SKM-1 (cell line): ENCODE measurements around the gene ANKRD65.
"Not testable (repeated sequence)": the region's sequence is repeated elsewhere in the genome, so short reads cannot be mapped to it uniquely, and the experiment has no call there.

Source experiments
- DNase-seq: peaks from one replicate; lab custom pipeline; 2025; ENCODE audit not compliant: unreplicated experiment; lab: John Stamatoyannopoulos, UW

Gene ANKRD65

DNA sequence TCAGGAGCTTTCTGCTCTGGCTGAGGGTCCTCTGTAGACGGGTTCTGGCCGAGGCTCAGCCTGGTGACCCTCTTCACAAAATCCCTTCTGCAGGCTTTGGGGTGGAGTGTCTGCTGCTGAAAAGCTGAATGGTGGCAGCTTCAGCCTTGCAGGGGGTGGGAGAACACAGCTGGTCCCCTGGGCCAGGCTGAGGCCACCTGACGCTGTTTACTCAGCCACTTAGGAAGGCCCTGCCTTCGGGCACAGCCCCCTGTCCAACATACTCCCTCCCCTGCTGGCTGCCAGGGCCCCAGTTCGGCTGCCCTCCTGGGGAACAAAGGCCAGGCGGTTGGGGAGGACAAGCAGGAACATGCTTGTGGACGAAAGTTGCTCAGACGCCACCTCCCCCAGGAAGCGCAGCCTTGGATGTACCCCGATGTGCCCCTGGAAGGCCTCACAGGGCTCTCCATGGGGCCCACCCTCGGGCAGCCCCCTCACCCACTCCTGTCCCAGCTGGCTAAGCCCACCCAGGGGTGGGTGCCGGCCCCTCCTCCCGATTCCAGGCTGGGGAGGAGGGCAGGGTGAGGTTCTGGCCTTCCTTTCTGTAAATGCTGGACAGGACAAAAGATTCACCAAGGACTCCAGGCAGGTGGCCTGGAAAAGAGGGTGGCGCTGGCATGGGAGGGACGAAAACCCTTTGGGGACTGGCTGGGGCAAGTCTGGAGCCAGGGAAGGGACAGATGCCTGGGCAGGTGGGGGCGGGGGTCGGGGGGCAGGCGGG lies at the start of gene ANKRD65:
Gene ANKRD65, minus strand, starts transcription at position 130 of the 760 bp plus-strand sequence. CDS start 271 bp downstream, outside the sequence.
- no peak for DNase-seq

DNA sequence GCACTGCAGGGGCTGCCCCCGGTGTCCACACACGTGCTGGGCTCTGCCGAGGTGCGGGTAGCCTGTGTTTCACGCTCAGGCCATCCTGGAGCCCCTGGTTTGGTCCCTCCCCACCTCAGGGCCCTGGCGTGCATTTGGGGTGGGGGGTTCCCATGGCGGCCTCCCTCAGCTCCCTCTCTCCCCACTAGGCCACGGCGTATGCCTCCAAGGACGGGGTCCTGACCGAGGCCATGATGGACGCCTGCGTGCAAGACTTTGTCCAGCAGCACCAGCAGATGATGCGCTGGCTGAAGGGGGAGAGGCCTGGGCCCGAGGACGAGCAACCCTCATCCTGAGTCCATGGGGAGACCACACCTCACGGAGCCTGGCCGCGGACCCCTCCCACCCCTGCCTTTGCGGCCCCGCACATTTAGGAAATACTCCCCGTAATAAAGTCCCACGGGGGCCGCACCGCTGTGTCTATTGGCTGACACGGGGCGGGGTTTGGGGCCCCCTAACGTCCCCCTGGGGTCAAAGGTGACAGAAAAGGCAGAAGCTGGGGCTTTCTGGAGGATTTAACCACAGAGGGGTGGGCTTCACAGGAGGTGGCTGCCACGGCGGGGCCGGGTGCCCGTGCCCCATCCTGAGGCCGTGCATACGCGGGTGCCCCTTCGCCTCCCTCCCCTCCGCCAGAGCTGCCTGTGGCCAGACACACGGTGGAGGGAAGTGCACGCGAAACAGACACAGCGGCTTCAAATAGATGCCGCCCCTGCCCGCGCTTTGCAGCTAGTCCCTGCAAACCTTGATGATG lies 47.3 kb upstream of the ANKRD65 start:
- not testable (repeated sequence) for DNase-seq

DNA sequence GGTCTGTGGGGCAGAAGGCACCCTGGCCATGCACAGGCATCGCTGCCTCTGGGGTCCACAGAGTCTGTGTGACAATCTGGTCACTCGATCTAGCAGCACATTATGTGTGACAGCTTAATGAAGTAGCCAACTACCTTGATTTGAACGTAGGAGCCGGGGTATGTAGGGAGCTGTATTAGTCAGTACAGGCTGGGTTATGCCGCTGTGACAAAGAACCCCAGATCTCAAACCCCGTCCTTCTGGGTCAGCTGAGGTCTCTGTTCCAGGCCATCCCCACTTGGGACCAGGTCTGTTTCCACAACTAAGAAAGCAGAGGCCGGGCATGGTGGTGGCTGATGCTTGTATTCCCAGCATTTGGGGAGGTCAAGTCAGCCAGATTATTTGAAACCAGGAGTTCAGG lies 42.2 kb upstream of the ANKRD65 start:
- DNase-seq = no peak

DNA sequence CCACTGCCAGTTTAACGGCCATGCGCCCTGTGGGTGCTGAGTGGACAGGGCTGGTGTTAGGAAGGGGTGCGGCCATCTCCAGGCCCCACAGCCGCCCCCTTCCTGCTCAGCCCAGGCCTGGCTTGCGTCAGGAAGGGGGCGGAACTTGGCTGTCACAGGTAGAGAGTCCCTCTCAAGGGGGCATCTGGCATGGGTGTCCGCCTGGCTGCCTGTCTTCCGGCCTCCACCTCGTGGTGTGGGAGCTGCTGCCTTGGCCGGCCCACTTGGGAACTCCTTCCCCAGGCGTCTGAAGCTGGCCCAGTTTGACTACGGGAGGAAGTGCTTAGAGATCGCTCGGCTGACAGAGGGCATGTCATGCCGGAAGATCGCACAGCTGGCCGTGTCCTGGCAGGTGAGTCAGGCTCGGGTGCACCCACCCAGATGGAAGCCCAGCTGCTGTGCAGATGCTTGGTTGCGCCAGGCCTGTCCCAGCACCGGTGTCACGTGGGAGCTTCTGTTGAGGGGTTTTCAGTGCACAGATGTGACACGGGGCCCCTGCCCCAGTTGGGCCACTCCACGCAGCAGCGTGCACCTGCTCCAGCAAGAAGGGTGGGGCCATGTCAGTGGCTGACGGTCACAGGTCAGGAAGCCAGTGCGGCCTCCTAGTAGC lies 41.4 kb upstream of the ANKRD65 start:
- no peak for DNase-seq

DNA sequence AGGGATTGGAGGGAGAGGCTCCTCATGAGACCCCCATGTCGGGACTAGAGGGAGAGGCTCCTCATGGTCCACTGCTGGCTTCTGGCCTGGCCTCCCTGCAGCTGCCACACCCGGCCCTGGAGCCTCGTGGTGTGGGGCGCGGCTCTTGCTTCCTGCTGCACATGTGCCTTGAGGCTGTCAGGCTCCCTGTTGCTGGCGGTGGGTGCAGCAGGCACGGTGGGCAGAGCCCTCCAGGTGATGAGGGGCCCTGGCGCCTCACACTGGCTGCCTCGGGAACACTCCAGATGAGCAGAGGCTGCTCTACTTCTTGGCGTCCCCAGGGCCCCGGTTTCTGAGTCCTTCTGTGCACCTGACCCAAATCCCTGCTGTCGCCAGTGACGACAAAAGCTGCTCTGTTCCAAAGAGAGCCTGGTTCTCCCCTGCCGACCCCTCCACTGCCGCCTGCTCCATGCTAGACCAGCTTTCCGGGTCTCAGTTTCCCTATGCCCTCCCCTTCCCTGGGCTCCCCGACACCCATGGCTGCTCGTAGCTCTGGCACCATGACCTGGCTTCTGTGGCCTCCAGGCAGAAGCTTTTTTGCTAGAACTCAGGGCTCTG lies 40.7 kb upstream of the ANKRD65 start:
- no peak for DNase-seq

DNA sequence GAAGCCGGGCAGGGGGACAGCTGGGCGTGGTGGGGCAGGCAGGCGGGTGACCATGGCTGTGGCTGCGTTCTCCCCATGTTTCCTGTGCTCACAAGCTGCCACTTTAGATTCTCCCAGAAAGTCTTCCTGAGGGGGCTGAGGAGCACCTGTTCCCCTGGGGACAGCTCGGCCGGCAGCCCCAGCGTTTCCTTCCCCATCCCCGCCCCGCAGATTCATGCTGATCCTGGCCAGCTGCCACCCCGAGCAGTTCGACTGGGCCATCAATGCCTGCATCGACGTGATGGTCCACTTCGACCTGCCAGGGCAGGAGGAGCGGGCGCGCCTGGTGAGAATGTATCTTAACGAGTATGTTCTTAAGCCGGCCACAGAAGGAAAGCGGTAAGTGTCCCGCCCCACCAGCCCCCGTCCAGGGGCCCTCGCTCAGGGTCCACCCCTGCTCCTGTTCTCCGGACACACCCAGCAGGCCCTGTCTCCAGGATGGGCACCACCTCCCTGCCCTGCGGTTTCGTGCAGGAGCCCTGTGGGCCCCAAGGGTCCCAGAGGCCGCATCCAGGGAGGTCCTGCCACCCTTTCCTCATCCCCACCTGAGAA lies 39.6 kb upstream of the ANKRD65 start:
- DNase-seq = no peak

DNA sequence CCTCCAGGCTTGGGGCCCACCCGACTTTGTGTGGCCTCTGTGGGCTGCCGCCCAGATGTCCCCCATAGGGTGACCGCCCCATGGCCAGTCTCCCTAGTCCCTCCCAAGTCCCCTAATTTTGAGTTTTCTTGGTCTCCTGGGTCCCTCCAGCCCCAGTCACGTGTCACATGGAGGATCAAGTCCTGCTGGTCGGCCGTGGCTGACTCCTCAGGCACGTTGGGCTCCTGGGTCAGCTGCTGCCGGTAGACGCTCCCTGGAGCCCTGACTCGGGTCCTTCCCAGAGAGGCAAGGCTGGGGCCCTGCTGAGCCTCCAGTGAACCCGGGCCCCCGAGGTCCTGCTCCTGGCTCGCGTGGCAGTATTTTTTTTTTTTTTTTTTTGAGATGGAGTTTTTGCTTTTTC lies 38.6 kb upstream of the ANKRD65 start:
- DNase-seq = not testable (repeated sequence)

DNA sequence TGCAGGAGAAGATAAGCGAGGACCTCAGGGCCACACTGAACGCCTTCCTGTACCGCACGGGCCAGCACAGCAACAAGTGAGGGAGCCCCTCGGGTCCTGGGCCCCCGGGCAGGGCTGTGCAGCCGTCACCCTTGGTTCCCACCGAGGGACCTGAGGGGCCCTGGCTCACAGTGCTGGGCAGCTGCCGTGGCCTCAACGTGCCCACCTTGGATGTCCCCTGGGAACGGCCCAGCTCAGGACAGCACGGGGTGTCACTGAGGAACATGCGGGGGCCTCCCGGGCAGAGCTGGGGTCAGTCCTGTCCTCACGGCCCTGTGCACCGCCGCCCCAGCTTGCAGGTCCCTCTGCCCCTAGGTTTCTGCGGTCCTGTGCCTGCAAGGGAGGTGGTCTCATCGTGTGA lies 38.1 kb upstream of the ANKRD65 start:
- DNase-seq = not testable (repeated sequence)

DNA sequence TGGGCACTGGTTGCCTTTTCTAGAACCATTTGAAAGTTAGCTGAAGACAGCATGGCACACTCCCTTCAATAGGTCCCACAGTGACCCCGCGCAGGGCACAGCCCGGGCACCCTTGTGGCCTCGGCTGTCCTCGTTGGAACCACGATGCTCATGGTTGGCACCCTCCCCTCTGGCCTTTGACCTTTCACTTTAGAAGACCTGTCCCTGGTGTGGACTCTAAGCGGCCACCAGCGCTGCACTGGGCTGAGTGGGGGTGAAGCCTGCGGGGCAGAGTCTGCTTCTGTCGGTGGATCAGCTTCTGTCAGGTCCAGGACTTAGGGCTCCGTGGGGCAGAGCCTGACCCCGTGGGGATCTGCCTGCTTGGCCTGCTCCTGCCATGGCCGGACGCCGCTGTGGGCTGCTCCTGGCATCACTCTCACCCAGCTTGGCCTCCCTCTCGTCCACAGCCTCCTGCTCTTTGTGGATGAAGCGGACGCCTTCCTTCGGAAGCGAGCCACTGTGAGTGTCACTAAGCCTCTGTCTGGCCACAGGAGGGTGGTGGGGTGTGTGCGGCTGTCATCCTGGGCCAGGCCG lies 35.7 kb upstream of the ANKRD65 start:
- not testable (repeated sequence) for DNase-seq

DNA sequence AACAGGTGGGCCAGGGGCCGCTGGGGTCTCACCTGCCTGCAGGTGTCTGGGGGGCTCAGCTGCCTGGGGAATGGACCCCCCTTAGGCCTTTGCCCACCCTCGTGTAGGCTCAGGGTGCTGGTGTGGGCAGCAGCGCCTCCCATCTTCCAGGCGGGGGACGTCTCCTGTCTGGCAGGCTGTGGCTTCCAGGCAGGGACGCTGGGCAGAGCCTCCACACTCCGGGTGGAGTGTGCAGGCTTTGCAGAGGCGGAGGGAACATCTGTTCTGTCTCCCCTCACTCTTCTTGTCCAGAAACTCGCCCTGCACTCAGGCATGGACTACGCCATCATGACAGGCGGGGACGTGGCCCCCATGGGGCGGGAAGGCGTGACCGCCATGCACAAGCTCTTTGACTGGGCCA lies 34.9 kb upstream of the ANKRD65 start:
- DNase-seq = not testable (repeated sequence)

DNA sequence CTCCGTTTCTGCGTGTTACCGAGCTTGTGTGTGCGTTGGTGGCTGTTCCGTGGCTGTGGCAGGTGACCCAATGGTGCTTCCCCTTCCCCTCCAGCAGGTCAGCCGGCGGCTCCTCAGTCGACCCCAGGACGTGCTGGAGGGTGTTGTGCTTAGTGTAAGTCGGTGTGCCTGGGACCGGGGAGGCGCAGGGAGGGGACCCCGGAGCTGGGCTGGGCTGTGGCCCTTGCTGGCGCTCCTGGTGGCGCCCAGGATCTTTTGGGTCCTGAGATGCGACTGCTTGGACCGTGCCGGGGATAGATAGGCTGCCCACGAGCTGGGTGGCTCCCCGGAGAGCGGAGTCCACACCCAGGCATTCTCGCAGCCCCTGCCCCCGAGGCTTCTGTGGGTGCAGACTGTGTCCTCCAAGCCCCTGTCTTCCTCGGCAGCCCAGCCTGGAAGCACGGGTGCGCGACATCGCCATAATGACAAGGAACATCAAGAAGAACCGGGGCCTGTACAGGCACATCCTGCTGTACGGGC lies 34.3 kb upstream of the ANKRD65 start:
- DNase-seq = no peak

DNA sequence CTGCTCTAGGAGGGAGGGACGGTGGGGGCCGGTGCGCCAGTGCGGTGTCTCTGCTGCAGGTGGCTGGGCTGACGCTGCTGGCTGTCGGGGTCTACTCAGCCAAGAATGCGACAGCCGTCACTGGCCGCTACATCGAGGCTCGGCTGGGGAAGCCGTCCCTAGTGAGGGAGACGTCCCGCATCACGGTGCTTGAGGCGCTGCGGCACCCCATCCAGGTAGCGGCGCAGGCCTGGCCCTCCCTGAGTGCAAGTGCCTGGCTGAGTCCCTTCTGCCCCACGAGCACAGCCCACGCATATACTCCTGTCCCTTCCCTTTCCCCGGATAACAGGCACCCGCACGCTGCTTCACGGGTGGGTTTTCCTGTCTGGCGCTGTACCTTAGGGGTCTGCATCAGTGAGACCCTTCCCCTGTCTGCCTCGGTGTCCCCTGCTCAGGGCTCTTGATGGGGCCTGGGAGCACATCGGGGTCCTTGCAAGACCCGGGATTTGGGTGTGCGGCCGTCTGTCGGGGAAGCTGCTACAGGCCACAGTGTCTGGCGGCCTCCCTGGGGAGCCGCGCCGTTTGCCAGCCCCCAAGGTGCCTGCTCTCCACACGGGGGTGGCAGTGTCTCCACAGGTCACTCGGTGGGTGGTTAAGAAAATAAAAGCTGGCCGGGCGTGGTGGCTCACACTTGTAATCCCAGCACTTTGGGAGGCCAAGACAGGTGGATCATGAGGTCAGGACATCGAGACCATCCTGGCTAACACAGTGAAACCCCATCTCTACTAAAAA lies 33.4 kb upstream of the ANKRD65 start:
- not testable (repeated sequence) for DNase-seq

DNA sequence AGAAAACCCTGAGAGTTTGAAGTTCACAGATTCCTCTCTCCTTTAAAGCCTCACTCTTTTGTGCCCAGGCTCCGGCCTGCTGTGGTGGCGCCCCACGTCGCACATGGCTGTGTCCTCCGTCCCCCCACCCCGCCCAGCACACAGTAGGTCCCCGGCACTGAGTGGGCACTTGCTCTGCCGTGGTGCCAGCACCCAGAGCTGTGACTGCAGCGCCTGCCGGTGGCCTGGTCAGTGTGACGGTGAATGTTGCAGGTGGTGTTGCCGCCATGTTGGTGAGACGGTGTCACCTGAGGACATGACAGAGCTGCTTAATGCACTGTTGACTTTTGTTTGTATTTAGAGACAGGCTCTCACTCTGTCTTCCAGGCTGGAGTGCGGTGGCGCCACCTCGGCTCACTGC lies 31.8 kb upstream of the ANKRD65 start:
- DNase-seq = no peak

DNA sequence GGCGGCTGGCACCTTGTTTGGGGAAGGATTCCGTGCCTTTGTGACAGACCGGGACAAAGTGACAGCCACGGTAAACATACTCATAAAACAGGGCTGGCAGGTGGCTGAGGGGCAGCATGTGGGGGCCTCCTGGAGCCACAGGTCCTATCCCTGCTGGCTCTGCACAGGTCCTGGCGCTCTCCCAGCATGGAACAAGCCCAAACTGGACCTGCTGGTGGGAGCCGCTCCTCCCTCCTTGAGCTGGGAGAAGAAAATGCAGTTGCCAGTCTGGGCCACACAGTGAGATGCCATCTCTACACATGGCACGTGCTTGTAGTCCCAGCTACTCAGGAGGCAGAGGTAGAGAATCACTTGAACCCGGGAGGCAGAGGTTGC lies 31.3 kb upstream of the ANKRD65 start:
- DNase-seq = not testable (repeated sequence)

DNA sequence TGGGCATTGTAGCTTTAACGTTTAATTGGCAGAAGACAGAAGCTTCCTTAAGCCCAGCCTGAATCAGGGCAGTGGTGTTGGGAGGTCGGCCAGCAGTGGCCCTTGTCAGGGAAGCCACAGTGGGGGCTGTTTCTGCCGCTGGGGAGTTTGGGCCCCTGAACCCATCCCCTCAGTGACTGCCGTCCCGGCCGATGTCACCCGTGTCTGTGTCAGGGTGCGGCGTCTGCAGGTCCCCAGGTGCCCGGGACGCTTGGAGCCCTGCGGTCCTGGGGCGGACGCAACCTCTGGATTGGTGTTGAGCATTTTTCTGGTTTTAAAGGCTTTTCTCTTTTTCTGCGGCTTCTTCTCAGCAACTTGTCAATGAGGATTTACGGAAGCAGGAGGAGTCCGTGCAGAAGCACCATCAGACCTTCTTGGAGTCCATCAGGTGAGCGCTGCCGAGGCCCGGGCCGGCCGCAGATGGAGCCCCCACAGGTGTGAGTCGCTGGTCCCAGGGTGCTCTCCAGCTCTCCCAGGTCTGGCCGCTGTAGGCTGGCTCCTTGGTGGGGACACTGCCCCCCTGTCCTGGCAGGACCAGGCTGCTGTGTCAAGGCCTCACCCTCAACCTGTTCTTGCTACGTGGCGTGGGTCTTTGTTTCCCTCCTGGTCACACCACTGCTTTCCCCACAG lies 30.8 kb upstream of the ANKRD65 start:
- DNase-seq = no peak

DNA sequence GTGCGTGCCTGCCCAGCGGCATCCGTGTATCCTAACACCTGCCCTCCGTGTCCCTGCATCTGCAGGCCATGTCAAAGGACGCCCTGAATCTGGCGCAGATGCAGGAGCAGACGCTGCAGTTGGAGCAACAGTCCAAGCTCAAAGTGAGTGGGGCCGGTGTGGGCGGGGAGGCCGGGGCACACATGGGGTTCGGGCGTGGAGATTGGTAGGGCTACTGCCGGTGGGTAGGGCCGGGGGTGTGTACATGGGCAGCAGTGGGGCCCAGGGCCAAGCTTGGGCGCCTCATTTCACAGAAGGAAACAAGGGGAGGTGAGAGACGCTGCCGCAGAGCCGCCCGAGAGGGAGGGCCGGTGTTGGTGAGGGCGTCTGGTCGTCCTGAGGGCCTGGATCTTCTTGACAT lies 29.5 kb upstream of the ANKRD65 start:
- not testable (repeated sequence) for DNase-seq

DNA sequence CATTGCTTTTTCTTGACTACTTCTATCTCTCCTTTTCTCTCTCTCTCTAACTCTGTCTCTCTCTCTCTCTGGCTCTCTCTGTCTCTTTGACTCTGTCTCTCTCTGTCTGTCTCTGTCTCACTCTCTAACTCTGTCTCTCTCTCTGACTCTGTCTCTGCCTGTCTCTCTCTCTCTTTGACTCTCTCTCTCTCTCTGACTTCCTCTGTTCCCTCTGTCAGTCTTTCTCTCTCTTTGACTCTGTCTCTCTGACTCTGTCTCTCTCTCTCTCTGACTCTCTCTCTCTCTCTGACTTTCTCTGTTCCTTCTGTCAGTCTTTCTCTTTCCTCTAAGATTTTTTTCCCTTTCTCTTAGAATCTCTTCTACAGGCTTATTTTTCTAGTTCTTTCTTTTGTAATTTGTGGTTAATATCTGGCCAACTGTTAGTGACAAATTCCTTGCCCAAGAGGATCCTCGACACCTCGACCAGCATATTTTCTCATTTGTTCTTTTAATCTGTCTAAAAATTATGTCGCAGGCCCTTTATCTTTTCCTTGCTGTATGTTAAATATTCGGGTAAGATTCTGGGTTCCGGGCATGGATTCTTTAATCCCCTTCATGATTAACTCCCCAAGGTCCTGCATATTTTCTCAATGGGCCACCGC lies 28.1 kb upstream of the ANKRD65 start, which contains the start of gene ATAD3C:
Gene ATAD3C, plus strand, starts transcription at position 591 of the 641 bp plus-strand sequence. CDS start 995 bp downstream, outside the sequence.
- no peak for DNase-seq

DNA sequence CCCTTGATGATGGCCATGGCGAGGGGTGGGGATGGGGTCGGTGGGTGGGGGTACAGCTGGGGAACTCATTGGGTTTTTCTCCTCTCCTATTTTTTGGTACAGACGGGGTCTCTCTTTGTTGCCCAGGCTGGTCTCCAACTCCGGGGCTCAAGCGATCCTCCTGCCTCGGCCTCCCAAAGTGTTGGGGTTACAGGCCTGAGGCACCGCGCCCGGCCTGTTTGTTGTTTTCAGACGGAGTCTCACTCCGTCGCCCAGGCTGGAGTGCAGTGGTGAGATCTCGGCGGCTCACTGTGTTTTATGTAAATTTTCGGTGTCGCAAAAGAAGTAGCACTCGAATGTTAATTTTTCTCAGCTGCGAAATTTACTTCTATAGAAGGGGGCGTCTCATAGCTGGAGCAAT lies 25.6 kb upstream of the ANKRD65 start:
- DNase-seq = not testable (repeated sequence)
